Duodenal mucosa (tissue), 2 donors: Measurements from ENCODE around the gene DCUN1D2.
A peak's percentile ranks its signal among the peaks of the same experiment; 100 is the strongest.

Experiments
- H3K27ac ChIP-seq: one replicate; pipeline ENCODE4 v1.7.0; 2013; ENCODE audit warnings: low read depth, low read length
- H3K27me3 ChIP-seq, 2 donors: one replicate each; pipeline ENCODE4 v1.7.0; 2013; ENCODE audit warnings: low read length in 2 of 2, control low read depth in 1 of 2; ENCODE audit not compliant: insufficient read depth in 2 of 2, control insufficient read depth in 1 of 2
- H3K36me3 ChIP-seq, 2 donors: one replicate each; pipeline ENCODE4 v1.7.0; 2013; ENCODE audit warnings: low read length in 2 of 2, control low read depth in 1 of 2; ENCODE audit not compliant: insufficient read depth in 2 of 2, control insufficient read depth in 1 of 2
- H3K4me1 ChIP-seq, 2 donors: one replicate each; pipeline ENCODE4 v1.7.0; 2013; ENCODE audit warnings: low read length in 2 of 2, control low read depth in 1 of 2; ENCODE audit not compliant: insufficient read depth in 2 of 2, control insufficient read depth in 1 of 2
- H3K4me3 ChIP-seq, 2 donors: one replicate each; pipeline ENCODE4 v1.7.0; 2013; ENCODE audit warnings: low read length in 2 of 2, low read depth in 1 of 2
- H3K9ac ChIP-seq, 2 donors: one replicate each; pipeline ENCODE4 v1.7.0; 2013; ENCODE audit warnings: low read length in 2 of 2, low read depth in 1 of 2
- H3K9me3 ChIP-seq, 2 donors: one replicate each; pipeline ENCODE4 v1.7.0; 2013; ENCODE audit warnings: low read length in 2 of 2, control low read depth in 1 of 2; ENCODE audit not compliant: control insufficient read depth in 1 of 2

DCUN1D2 gene

GRCh38 chr13:113491982-113492381 lies 1.5 kb upstream of the DCUN1D2 start:
- H3K27ac ChIP-seq, result no peak overlapping the region
- H3K4me1 ChIP-seq, result peaks cover 32 to 36% of the 10 kb centered on the region in 2 donors
- H3K9ac ChIP-seq, result peak overlapping the region; percentile 69 to 80
- no peaks in the 10 kb centered on the region for H3K9me3 ChIP-seq
- peaks cover 0 to 22% of the 10 kb centered on the region in 2 donors for H3K36me3 ChIP-seq
- H3K4me3 ChIP-seq, result peak overlapping the region; percentile 70 to 82
- no peaks in the 10 kb centered on the region for H3K27me3 ChIP-seq

DNA sequence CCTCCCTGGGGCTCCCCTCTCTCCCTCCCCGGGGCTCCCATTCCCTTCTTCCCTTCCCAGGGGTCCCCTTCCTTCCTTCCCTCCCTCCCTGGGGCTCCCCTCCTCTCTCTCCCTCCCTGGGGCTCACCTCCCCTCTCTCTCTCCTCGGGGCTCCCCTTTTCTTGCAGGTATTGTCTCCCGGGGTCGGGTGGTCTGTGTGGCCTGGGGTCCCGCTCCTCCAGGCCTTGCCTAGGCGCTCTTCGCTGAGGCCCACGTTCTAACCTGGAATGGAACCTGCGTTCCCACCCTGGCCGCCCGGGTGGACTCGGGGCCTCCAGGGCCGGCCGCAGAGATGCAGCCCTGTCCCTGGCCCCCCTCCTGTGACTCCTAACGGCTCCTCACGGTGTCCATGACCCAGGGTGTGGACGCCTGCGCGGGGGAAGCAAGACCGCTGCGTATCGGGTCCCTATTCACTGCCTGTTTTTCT lies 940 bp upstream of the DCUN1D2 start:
- H3K27me3 ChIP-seq, result no peaks in the 10 kb centered on the region
- no peaks in the 10 kb centered on the region for H3K9me3 ChIP-seq
- H3K4me1 ChIP-seq, result peaks cover 32 to 36% of the 10 kb centered on the region in 2 donors
- H3K4me3 ChIP-seq, result peak overlapping the region; percentile 70 to 82
- H3K27ac ChIP-seq, result peak overlapping the region; percentile 65
- H3K9ac ChIP-seq, result peak overlapping the region; percentile 69 to 80
- peaks cover 0 to 17% of the 10 kb centered on the region in 2 donors for H3K36me3 ChIP-seq

DNA sequence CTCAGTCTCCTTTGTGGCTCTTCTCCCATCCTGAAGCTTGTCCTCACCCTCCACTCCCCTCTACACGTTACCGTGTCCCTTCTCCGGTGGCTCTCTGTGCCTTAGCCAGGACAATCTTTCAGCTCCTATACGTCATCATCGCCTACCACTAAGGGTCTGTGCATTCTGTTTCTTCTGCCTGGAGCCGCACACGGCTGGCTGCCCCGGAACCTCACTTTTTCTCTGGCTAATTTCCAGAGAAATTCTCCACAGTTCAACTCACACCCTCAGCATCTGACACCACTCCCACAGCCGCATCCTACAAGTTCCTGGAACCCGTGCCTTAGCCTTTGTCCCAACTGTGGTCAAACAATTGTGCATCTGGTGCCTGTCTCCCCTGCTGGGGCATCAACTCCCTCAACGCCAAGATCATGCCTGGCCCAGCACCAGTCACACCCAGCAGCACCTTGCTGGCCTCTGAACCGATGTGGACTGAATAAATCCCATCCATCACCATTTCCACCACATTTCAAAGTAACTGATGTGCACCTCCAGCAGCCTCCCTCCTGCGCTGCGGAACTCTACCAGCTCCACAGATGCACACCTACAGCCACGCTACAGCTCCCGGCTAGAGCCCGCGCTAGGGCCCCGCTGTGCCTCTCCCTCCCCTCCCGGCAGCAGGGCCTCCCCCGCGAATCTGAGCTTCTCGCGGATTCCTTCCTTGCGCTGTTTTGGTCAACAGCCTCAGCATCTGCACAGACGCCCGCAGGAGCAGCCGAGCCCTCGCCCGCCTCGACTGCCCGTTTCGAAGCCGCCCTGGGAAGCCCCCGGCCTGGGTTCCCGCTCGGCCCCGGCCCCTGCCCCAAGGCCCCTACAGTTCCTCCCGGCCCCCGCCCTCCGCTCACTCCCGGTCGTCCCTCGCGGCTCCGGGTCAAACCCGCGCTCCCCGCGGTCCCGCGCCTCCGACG lies 689 bp downstream of the DCUN1D2 start:
- peak overlapping the region; percentile 52 for H3K27ac ChIP-seq
- peak overlapping the region; percentile 71 to 82 for H3K4me3 ChIP-seq
- peaks cover 0 to 6% of the 10 kb centered on the region in 2 donors for H3K36me3 ChIP-seq
- H3K27me3 ChIP-seq, result no peaks in the 10 kb centered on the region
- H3K9ac ChIP-seq, result peak overlapping the region; percentile 51 to 77
- H3K4me1 ChIP-seq, result peaks cover 32 to 36% of the 10 kb centered on the region in 2 donors
- no peaks in the 10 kb centered on the region for H3K9me3 ChIP-seq

GRCh38 chr13:113489171-113489548 lies 1.4 kb downstream of the DCUN1D2 start:
- H3K4me3 ChIP-seq, result peak overlapping the region; percentile 71 to 82
- H3K9me3 ChIP-seq, result no peaks in the 10 kb centered on the region
- H3K36me3 ChIP-seq, result peaks cover 0 to 6% of the 10 kb centered on the region in 2 donors
- peak overlapping the region in 1 of 2 donors; percentile 51 for H3K9ac ChIP-seq
- H3K4me1 ChIP-seq, result peaks cover 33 to 35% of the 10 kb centered on the region in 2 donors
- H3K27me3 ChIP-seq, result no peaks in the 10 kb centered on the region
- H3K27ac ChIP-seq, result no peak overlapping the region

- Histone ChIP-seq H3K4me3 (no peak overlapping the region), H3K27ac (no peak overlapping the region), H3K9ac (no peak overlapping the region)
Observed at GRCh38 chr13:113488283-113488682, 2.2 kb downstream of the DCUN1D2 start.

DNA sequence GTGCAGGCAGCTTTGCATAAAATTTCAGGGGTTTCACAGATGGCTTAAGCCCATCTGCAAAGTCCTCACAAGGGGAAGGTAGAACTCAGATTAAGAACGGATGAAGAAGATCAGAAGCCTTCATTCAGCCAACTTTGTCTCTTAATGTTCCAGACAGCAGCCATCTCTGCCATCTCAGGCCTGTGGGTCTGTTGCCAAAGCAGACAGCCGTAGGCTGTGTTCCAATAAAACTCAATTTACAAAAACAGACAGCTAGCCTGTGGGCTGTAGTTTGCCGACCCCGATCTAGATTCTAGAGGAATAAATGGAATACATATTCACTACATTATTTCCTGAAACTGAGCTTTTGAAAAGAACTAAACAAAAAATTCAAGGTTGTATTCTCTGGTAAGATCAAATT lies 3.8 kb downstream of the DCUN1D2 start:
- Histone ChIP-seq H3K4me1 (peaks cover 15 to 17% of the 10 kb centered on the region in 2 donors), H3K36me3 (peaks cover 5 to 14% of the 10 kb centered on the region in 2 donors), H3K27ac (no peak overlapping the region), H3K9me3 (no peaks in the 10 kb centered on the region), H3K4me3 (no peak overlapping the region), H3K27me3 (no peaks in the 10 kb centered on the region), H3K9ac (no peak overlapping the region)

More at GRCh38 chr13:113488283-113488682, 2.2 kb downstream of the DCUN1D2 start:
- no peaks in the 10 kb centered on the region for H3K27me3 ChIP-seq
- H3K4me1 ChIP-seq, result peaks cover 27 to 29% of the 10 kb centered on the region in 2 donors
- no peaks in the 10 kb centered on the region for H3K9me3 ChIP-seq
- peaks cover 2 to 13% of the 10 kb centered on the region in 2 donors for H3K36me3 ChIP-seq

DNA sequence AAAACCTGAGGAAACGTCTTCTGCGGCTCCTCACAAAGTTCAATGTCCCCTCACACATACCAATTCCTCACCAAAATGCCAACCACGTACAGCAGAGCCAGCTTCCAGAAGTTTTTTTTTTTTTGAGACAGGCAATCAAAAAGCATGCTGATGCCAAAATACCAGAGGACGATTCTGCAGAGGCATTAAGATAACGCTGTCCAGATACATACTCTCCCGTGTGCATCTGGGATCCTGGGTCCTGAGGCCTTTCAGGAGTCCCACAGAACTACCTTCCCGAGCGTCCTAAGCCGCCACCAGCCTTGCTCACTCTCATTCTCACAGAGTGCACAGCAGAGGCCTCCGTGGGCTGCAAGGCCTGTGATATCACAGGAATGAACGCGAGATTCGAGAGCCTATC lies 5.0 kb downstream of the DCUN1D2 start:
- H3K27ac ChIP-seq, result no peak overlapping the region
- H3K27me3 ChIP-seq, result no peaks in the 10 kb centered on the region
- no peak overlapping the region for H3K4me3 ChIP-seq

DNA sequence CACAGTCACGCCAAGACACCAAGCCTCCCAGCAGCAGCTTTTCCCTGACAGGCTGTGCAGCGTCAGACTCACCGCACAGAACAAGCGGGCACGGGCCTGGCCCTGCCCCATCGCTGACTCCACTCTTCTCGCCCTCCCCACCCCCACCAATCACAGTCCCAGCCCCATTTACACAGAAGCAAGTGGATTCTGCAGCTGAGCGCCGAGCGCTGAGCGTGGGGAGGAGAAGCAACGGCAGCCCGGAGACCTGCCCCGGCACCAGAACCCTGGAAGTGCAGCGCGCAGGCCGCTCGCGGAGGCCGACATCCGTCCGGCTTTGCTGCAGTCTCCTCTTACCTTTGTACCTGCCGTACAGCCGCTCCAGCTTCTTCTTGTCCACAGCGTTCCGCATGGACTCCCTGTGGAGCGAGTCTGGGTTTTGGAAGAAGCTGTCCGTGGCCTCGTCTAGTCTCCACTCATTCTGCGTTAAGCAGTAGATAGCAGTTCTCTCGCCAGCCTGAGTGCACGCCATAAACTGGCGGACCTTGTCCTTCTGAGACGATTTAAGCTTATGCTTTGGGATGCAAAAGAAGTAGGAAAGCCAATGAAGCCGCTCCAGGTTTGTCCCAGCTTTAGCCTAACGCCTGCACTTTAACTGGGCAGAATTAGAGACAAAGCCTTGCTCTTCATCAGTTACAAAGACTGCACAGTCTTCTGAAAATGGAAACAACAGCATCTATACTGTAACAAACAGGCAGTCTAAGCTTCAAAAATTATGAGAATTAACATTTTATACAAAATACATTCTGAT lies 6.8 kb downstream of the DCUN1D2 start:
- no peak overlapping the region for H3K9ac ChIP-seq
- H3K4me1 ChIP-seq, result peaks cover 0 to 10% of the 10 kb centered on the region in 2 donors
- H3K27me3 ChIP-seq, result no peaks in the 10 kb centered on the region
- H3K36me3 ChIP-seq, result peaks cover 13 to 26% of the 10 kb centered on the region in 2 donors
- H3K27ac ChIP-seq, result no peak overlapping the region
- H3K4me3 ChIP-seq, result no peak overlapping the region
- no peaks in the 10 kb centered on the region for H3K9me3 ChIP-seq

More for the DNA sequence above, 5.0 kb downstream of the DCUN1D2 start:
- no peaks in the 10 kb centered on the region for H3K9me3 ChIP-seq
- H3K4me1 ChIP-seq, result peaks cover 11 to 16% of the 10 kb centered on the region in 2 donors
- H3K36me3 ChIP-seq, result peaks cover 5 to 14% of the 10 kb centered on the region in 2 donors
- no peak overlapping the region for H3K9ac ChIP-seq

- Histone ChIP-seq H3K4me1 (peaks cover 0 to 10% of the 10 kb centered on the region in 2 donors), H3K27ac (no peak overlapping the region), H3K36me3 (peaks cover 13 to 30% of the 10 kb centered on the region in 2 donors), H3K9ac (no peak overlapping the region), H3K27me3 (no peaks in the 10 kb centered on the region), H3K9me3 (no peaks in the 10 kb centered on the region), H3K4me3 (no peak overlapping the region)
Observed at GRCh38 chr13:113483081-113483480, 7.4 kb downstream of the DCUN1D2 start.
